CD4-positive, alpha-beta T cell treated with Interleukin-2 at 100 ng/mL for 4 hours (primary cell): ENCODE measurements around the gene TRIM23.

ENCODE experiments used
- DNase-seq: peaks from one replicate; pipeline ENCODE4 v3.0.0-alpha.2; 2020; ENCODE audit warnings: low spot score

Gene TRIM23

GRCh38 chr5:65563777-65564176 is 60.4 kb downstream of the TRIM23 start:
- DNase-seq: peak; percentile 19

DNA sequence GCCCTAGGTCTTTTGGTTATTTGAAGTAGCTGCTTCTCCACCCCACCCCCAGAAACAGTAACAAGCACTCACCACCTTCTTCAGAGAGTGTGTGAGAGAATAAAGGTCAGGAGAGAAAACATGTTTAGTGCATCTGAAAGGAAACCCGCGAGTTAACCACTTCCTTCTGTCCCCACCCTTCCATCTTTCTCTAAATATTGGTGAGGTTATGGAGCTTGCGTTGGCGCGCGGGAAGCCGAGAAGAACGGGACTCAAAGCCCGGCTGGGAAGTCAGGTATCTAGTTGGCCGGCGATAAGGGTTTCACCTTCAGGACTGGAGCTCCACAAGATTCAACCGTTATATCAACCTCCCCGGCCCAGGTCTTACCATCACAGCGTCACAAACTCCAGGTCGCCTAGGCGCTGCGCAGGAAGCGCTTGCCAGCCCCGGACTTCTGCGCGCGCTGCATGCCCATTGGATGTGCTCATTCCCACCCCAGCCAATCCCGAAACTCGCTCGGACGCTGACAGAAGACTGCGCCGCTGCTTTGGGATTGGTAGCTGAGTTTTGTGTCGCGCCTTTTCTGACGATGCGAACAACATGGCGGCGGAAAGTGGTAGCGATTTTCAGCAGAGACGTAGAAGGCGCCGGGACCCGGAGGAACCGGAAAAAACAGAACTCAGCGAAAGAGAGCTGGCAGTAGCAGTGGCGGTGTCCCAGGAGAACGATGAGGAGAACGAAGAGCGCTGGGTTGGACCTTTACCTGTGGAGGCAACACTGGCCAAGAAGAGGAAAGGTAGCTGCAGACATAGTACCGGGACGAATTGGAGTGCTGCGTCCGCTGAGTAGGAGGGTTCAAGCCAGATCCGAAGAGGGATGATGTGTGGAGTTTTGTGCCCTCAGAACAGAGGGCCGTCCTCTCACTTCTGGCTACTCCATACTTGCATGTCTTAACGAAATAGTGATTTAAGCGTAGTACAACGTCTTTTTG is 61.1 kb downstream of the TRIM23 start, which contains the start of the genes CENPK and PPWD1:
CENPK (minus strand) TSS at position 438 of the 971 bp plus-strand sequence. CDS start 8,261 bp downstream, outside the sequence.
PPWD1 (plus strand) TSS at position 566 of the 971 bp plus-strand sequence; CDS start at position 581, 15 bp downstream.
- peak; percentile 96 for DNase-seq

GRCh38 chr5:65556718-65557117 is 67.4 kb downstream of the TRIM23 start:
- DNase-seq: no peak

DNA sequence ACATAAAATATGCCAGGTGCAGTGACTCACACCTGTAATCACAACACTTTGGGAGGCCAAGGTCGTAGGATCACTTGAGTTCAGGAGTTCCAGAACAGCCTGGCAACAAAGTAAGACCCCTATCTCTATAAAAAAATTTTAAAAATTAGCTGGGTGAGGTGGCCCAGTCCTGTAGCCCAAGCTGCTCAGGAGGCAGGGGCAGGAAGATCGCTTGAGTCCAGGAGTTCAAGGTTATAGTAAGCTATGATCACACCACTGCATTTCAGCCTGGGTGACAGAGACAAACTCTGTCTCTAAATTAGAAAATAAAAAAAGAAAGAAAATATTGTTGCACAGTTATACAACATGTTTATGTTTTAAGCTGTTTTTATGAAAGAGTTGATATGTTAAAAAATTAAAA is 68.0 kb downstream of the TRIM23 start:
- no peak for DNase-seq

GRCh38 chr5:65555287-65555686 is 68.8 kb downstream of the TRIM23 start:
- DNase-seq: no peak

GRCh38 chr5:65553941-65554340 is 70.2 kb downstream of the TRIM23 start:
- no peak for DNase-seq

DNA sequence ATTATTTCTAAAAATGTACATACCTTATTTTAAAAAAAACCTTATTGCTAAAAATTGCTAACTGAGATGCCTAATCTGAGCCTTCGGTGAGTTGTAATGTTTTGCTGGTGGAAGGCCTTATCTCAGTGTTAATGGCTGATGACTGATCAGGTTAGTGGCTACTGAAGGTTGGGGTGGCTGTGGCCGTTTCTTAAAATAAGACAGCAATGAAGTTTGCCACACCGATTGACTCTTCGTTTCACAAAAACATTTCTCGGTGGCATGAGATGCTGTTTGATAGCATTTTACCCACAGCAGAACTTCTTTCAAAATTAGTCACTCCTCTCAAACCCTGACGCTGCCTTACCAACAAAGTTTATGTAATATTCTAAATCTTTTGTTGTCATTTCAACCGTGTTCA is 75.9 kb downstream of the TRIM23 start:
- no peak for DNase-seq

GRCh38 chr5:65546141-65546540 is 78.0 kb downstream of the TRIM23 start:
- no peak for DNase-seq

GRCh38 chr5:65544473-65544872 is 79.7 kb downstream of the TRIM23 start:
- DNase-seq: no peak

DNA sequence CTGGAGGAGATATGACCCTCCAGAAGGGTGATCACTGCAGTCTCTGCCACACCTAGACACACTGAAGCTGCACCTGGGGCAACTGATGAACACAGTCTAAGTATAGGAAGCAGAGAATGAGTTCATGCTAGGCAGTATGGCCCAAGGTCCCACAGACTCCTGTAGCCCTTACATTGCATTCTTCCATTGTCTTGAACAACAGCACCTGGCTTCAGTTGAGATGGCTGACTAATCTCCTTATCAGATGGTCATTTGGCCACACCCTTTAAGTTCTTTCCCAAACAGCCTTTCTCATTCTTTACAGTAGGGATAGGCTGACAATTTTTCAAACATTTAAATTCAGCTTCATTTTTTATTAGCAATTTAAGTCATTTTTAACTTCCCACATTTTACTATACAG is 84.3 kb downstream of the TRIM23 start:
- no peak for DNase-seq
